Smooth muscle cell (in vitro differentiated cells): ENCODE data around the gene EZH2. TPM values are rescaled to one million over a fixed set of nuclear protein-coding genes. Genes with fewer than 3 reads are reported as not detected.

Experiments
- DNase-seq: peaks from one replicate; lab custom pipeline; 2025; ENCODE audit not compliant: unreplicated experiment; lab: John Stamatoyannopoulos, UW
- H2AFZ ChIP-seq: fragments of 200-600 bp; sonication (generic); 2 replicates; pipeline ENCODE4 v1.6.0; 2016; ENCODE audit warnings: antibody characterized with exemption, low read depth, mild to moderate bottlenecking
- H3F3A ChIP-seq: fragments of 200-600 bp; sonication (generic); 2 replicates; pipeline ENCODE4 v1.6.0; 2017; ENCODE audit warnings: antibody characterized with exemption, low read depth
- H3K27ac ChIP-seq: fragments of 200-600 bp; sonication (generic); 2 replicates; pipeline ENCODE4 v1.5.1; 2016; ENCODE audit warnings: low read depth, mild to moderate bottlenecking
- H3K27me3 ChIP-seq: fragments of 200-600 bp; sonication (generic); 2 replicates; pipeline ENCODE4 v1.6.1; 2016; ENCODE audit warnings: low read depth, mild to moderate bottlenecking
- H3K36me3 ChIP-seq: fragments of 200-600 bp; sonication (generic); 2 replicates; pipeline ENCODE4 v1.5.1; 2016; ENCODE audit warnings: low read depth
- H3K4me1 ChIP-seq: fragments of 200-600 bp; sonication (generic); 2 replicates; pipeline ENCODE4 v1.5.1; 2016; ENCODE audit warnings: low read depth
- H3K4me2 ChIP-seq: fragments of 200-600 bp; sonication (generic); 2 replicates; pipeline ENCODE4 v1.6.0; 2016; ENCODE audit warnings: mild to moderate bottlenecking
- H3K4me3 ChIP-seq: fragments of 200-600 bp; sonication (generic); 2 replicates; pipeline ENCODE4 v1.5.1; 2016; ENCODE audit warnings: mild to moderate bottlenecking
- H3K79me2 ChIP-seq: fragments of 200-600 bp; sonication (generic); 2 replicates; pipeline ENCODE4 v1.6.0; 2016; ENCODE audit warnings: low read depth, mild to moderate bottlenecking
- H3K9ac ChIP-seq: fragments of 200-600 bp; sonication (generic); 2 replicates; pipeline ENCODE4 v1.6.0; 2016; ENCODE audit warnings: low read depth
- H3K9me3 ChIP-seq: fragments of 200-600 bp; sonication (generic); replicated peaks from 2 replicates; pipeline ENCODE4 v1.5.1; 2016; ENCODE audit warnings: low read depth
- H4K20me1 ChIP-seq: fragments of 200-600 bp; sonication (generic); 2 replicates; pipeline ENCODE4 v1.6.0; 2016; ENCODE audit warnings: low read depth
- WGBS: methylation state at CpG from one replicate; pipeline ENCODE4 v1.1.7; 2016; ENCODE audit warnings: low lambda C conversion rate; 5-methylcytosine and 5-hydroxymethylcytosine counted together
- polyA plus RNA-seq: library from polyadenylated mRNA; unstranded; fragments of >200 nt; fragmentation: Nextera tagmentation; extraction: Ambion mirVana; gene quantifications from 2 replicates; pipeline ENCODE4 v1.2.1, GENCODE V29; 2016
- total RNA-seq: library from RNA; depleted of rRNA; stranded (reverse); fragments of >200 nt; gene quantifications from 2 replicates; pipeline ENCODE4 v1.2.3, GENCODE V29; 2014
- TF ChIP-seq, protein P1 (sequence below): fragments of 200-600 bp; sonication (generic); IDR thresholded peaks from 2 replicates; pipeline ENCODE4 v1.5.1; 2017; ENCODE audit warnings: borderline replicate concordance, mild to moderate bottlenecking, antibody characterized with exemption; ENCODE audit not compliant: insufficient read depth, poor library complexity, severe bottlenecking

Gene EZH2
- total and polyA plus RNA-seq, 2 experiments from 2014 or later, result 12.0 to 20.5 TPM

DNA sequence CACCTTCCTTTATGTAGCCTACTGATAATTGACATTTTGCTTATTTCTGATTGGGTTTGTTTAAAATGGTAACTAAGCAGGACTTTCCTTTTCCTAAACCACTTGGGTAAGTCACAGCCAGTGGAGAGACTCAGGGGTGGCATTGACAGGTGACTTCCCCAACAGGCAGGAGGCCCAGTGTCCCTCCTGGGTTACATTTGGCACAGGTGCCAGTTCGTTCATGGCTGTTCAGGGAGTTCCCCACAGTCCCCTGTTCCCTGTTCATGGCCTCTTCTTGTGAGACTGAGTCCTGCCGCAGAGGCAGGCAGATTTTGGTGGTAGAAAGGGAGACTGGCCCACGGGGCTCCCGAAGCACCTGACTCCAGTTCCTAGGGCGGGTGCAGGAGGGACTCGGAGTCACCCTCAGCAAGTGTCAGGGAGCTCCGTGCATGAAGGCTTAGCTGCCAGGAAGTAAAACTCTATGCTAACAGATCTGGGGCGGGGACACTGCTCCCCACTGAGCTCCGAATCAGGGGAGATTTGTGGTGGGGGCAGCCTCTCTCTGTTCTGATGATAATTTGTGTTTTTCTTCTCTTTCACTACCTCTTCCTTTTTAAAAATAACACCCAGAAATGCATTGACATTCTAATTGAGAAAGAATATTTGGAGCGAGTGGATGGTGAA lies 84.1 kb downstream of the EZH2 start:
- Histone ChIP-seq H2AFZ (no peak overlapping the region), H3K27ac (no peak overlapping the region), H4K20me1 (peaks cover 5% of the 10 kb centered on the region), H3K4me2 (no peak overlapping the region), H3K27me3 (no peaks in the 10 kb centered on the region), H3K36me3 (peaks cover 10% of the 10 kb centered on the region), H3K4me1 (no peaks in the 10 kb centered on the region), H3K9me3 (no peaks in the 10 kb centered on the region), H3F3A (no peaks in the 10 kb centered on the region), H3K79me2 (no peaks in the 10 kb centered on the region), H3K4me3 (no peak overlapping the region), H3K9ac (no peak overlapping the region)
- no peak for DNase-seq
- WGBS, result 85% methylated on average over 10 of the region's 10 CpGs
- TF ChIP-seq, protein P1, sequence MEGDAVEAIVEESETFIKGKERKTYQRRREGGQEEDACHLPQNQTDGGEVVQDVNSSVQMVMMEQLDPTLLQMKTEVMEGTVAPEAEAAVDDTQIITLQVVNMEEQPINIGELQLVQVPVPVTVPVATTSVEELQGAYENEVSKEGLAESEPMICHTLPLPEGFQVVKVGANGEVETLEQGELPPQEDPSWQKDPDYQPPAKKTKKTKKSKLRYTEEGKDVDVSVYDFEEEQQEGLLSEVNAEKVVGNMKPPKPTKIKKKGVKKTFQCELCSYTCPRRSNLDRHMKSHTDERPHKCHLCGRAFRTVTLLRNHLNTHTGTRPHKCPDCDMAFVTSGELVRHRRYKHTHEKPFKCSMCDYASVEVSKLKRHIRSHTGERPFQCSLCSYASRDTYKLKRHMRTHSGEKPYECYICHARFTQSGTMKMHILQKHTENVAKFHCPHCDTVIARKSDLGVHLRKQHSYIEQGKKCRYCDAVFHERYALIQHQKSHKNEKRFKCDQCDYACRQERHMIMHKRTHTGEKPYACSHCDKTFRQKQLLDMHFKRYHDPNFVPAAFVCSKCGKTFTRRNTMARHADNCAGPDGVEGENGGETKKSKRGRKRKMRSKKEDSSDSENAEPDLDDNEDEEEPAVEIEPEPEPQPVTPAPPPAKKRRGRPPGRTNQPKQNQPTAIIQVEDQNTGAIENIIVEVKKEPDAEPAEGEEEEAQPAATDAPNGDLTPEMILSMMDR, result no peak

- no peak for DNase-seq
- H3K79me2 ChIP-seq, result peaks cover 4% of the 10 kb centered on the region
- no peaks in the 10 kb centered on the region for H3K4me1 ChIP-seq
- no peak overlapping the region for H3K4me2 ChIP-seq
- H3F3A ChIP-seq, result no peaks in the 10 kb centered on the region
- no peak overlapping the region for H3K9ac ChIP-seq
- TF ChIP-seq, protein P1, result no peak
- peaks cover 19% of the 10 kb centered on the region for H3K36me3 ChIP-seq
- no peak overlapping the region for H3K27ac ChIP-seq
- H2AFZ ChIP-seq, result no peak overlapping the region
- H3K4me3 ChIP-seq, result no peak overlapping the region
- H3K9me3 ChIP-seq, result no peaks in the 10 kb centered on the region
- 75% methylated on average over 10 of the region's 10 CpGs for WGBS
- no peaks in the 10 kb centered on the region for H3K27me3 ChIP-seq
- H4K20me1 ChIP-seq, result peaks cover 5% of the 10 kb centered on the region
Observed at GRCh38 chr7:148796841-148797240, 87.2 kb downstream of the EZH2 start.

- H2AFZ ChIP-seq, result no peak overlapping the region
- H3K9ac ChIP-seq, result no peak overlapping the region
- H3K4me3 ChIP-seq, result no peak overlapping the region
- no peaks in the 10 kb centered on the region for H3K27me3 ChIP-seq
- DNase-seq, result no peak
- H3K27ac ChIP-seq, result no peak overlapping the region
- 98% methylated on average over 3 of the region's 3 CpGs for WGBS
- H3K4me1 ChIP-seq, result no peaks in the 10 kb centered on the region
- H3F3A ChIP-seq, result no peaks in the 10 kb centered on the region
- H4K20me1 ChIP-seq, result peaks cover 5% of the 10 kb centered on the region
- TF ChIP-seq, protein P1, result no peak
- H3K36me3 ChIP-seq, result peaks cover 29% of the 10 kb centered on the region
- peaks cover 4% of the 10 kb centered on the region for H3K79me2 ChIP-seq
- no peak overlapping the region for H3K4me2 ChIP-seq
- H3K9me3 ChIP-seq, result no peaks in the 10 kb centered on the region
Observed at GRCh38 chr7:148794476-148794875, 89.6 kb downstream of the EZH2 start.

GRCh38 chr7:148793590-148793989 lies 90.5 kb downstream of the EZH2 start:
- no peak for DNase-seq
- Histone ChIP-seq H3K36me3 (peaks cover 37% of the 10 kb centered on the region), H3K4me2 (no peak overlapping the region)

More at GRCh38 chr7:148793590-148793989, 90.5 kb downstream of the EZH2 start:
- peaks cover 4% of the 10 kb centered on the region for H3K79me2 ChIP-seq
- no peaks in the 10 kb centered on the region for H3F3A ChIP-seq
- H3K9me3 ChIP-seq, result no peaks in the 10 kb centered on the region
- no peak overlapping the region for H2AFZ ChIP-seq
- H3K9ac ChIP-seq, result no peak overlapping the region
- no peaks in the 10 kb centered on the region for H3K27me3 ChIP-seq
- TF ChIP-seq, protein P1, result no peak
- 100% methylated on average over 1 of the region's 1 CpG for WGBS
- H3K4me1 ChIP-seq, result no peaks in the 10 kb centered on the region
- H3K27ac ChIP-seq, result no peak overlapping the region
- H3K4me3 ChIP-seq, result no peak overlapping the region
- peaks cover 5% of the 10 kb centered on the region for H4K20me1 ChIP-seq
